HL-60/S4 treated with phorbol 12-myristate 13-acetate at 8.2 ng/mL for 4 days and 3 days (cell line): Measurements from ENCODE around the gene FAM168A.

Source experiments
- in situ Hi-C: fragments of 300-500 bp; cut with MboI; formaldehyde crosslinking; loops from 2 replicates; pipeline ENCODE4 v1.15.0; 2022; ENCODE audit warnings: low sequenced_read_pairs

The FAM168A gene, protein sequence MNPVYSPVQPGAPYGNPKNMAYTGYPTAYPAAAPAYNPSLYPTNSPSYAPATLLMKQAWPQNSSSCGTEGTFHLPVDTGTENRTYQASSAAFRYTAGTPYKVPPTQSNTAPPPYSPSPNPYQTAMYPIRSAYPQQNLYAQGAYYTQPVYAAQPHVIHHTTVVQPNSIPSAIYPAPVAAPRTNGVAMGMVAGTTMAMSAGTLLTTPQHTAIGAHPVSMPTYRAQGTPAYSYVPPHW

GRCh38 chr11:73597956-73598718 is at the start of gene FAM168A:
Gene FAM168A, minus strand, starts transcription at chr11:73598112. Its CDS starts 129,638 bp downstream, at chr11:73468474.
- in situ Hi-C loops = no loop called here

- in situ Hi-C loops = no loop called here
Observed at GRCh38 chr11:73647459-73648100, 49.7 kb upstream of the FAM168A start.

DNA sequence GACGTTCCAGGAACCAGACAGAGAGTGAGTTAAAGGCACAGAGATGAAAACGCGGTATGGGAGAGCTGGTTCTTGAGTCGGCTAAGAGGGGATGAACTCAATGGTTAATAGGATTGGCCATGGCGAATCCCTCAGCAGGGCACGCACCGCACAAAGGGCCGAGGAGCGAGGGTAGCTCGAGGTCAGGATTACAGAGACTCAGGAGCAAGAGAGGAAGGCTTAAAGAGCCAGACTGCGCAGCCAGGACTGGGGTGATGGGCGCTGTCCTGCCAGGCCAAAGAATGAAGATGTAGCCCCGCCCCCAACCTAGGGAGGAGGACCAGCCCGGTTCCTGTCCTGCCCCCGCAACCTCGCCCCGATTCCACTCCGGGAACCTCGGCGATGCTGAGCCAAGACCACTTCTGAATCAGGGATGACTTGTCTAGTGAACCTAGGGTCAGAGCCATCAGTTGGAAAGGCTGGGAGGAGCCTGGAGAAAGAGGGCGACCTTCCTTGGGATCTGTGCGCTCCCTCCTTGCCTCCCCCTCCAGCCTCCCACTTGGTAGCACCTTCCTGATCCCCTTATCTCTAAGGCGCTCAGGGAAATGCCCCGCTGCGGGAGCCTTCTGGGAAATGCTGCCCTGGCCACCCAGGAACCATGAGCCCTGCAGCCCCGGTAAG is 48.2 kb upstream of the FAM168A start, which contains the start of gene PLEKHB1:
Gene PLEKHB1 (plus strand): TSS at position 610 of the 660 bp plus-strand sequence. CDS start 28 bp downstream, at position 638.
- in situ Hi-C loops = no loop called here

- in situ Hi-C loops = no loop called here
Observed at GRCh38 chr11:73645121-73645969, 47.4 kb upstream of the FAM168A start.

- in situ Hi-C loops = no loop called here
Observed at GRCh38 chr11:73641668-73642067, 43.8 kb upstream of the FAM168A start.

GRCh38 chr11:73640592-73640991 is 42.7 kb upstream of the FAM168A start:
- in situ Hi-C loops = no loop called here

- in situ Hi-C loops = no loop called here
Observed at GRCh38 chr11:73637012-73637411, 39.1 kb upstream of the FAM168A start.

GRCh38 chr11:73636249-73636648 is 38.3 kb upstream of the FAM168A start:
- in situ Hi-C loops = no loop called here

DNA sequence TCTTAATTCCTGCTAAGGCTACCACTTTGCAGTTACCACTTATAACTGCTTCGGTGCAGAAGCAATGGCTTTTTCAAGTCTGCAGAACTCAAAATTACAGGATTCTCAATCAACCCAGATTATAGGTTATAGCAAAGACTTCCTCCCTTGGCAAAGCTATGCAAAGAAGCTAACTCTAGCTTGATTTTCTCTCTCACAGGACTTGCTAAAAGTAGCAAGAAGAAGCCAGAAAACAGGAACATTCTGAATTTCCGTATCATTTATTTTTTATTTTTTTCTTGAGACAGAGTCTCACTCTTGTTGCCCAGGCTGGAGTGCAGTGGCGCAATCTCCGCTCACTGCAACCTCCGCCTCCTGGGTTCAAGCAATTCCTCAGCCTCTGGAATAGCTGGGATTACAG is 37.8 kb upstream of the FAM168A start:
- in situ Hi-C loops = no loop called here

- in situ Hi-C loops = no loop called here
Observed at GRCh38 chr11:73633999-73634398, 36.1 kb upstream of the FAM168A start.

- in situ Hi-C loops = no loop called here
Observed at GRCh38 chr11:73632996-73633395, 35.1 kb upstream of the FAM168A start.

GRCh38 chr11:73629907-73630306 is 32.0 kb upstream of the FAM168A start:
- in situ Hi-C loops = no loop called here

GRCh38 chr11:73625696-73626318 is 27.9 kb upstream of the FAM168A start:
- in situ Hi-C loops = no loop called here

GRCh38 chr11:73623686-73624085 is 25.8 kb upstream of the FAM168A start:
- in situ Hi-C loops = no loop called here

- in situ Hi-C loops = no loop called here
Observed at GRCh38 chr11:73622926-73623593, 25.1 kb upstream of the FAM168A start.

- in situ Hi-C loops = no loop called here
Observed at GRCh38 chr11:73614591-73614990, 16.7 kb upstream of the FAM168A start.

DNA sequence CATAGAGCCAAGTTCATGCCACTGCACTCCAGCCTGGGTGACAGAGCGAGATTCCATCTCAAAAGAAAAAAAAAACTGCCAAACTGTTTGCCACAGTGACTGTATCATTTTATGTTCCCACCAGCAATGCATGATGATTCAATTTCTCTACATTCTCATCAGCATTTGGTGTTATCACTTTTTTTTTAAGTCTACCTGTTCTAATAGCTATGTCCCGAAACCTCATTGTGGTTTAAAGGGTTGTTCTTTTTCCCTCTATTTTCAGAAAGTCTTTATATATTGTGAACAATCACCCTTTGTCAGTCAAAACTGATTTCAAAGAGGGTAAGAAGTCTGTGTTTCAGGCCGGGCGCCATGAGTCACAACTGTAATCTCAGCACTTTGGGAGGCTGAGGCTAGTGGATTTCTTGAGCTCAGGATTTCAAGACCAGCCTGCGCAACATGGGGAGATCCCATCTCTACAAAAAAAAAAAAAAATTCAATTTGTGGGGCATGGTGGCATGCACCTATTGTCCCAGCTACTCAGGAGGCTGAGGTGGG is 14.8 kb upstream of the FAM168A start:
- in situ Hi-C loops = no loop called here

GRCh38 chr11:73598719-73599379 is 937 bp upstream of the FAM168A start:
- in situ Hi-C loops = no loop called here
